HG03575 (cell line): Measurements from ENCODE around the gene WWP2.
"Not testable (repeated sequence)": the region's sequence is repeated elsewhere in the genome, so short reads cannot be mapped to it uniquely, and the experiment has no call there.

ENCODE experiments used
- ATAC-seq: cut with Tn5 transposase; IDR thresholded peaks from one replicate; pipeline ENCODE4 v1.9.1; 2021; ENCODE audit not compliant: unreplicated experiment, insufficient number of reproducible peaks, low FRiP score; ENCODE audit errors: extremely low read depth

The WWP2 gene

DNA sequence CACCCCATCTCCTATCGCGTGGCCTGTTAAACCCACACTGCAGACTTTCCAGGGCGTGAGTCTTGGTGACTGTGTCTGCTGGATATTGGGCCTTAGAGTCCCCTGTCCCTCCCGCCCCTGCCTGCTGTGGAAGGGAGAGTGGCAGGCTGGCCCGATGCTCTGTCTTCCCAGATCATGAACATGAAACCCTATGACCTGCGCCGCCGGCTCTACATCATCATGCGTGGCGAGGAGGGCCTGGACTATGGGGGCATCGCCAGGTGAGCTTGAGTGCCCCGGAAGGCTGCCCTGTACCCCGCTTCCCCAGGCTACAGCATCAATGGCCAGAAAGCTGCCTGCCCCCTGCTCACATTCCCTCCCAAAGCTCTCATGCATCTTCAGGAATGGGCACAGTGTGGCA is 169.5 kb downstream of the WWP2 start:
- no peak for ATAC-seq

DNA sequence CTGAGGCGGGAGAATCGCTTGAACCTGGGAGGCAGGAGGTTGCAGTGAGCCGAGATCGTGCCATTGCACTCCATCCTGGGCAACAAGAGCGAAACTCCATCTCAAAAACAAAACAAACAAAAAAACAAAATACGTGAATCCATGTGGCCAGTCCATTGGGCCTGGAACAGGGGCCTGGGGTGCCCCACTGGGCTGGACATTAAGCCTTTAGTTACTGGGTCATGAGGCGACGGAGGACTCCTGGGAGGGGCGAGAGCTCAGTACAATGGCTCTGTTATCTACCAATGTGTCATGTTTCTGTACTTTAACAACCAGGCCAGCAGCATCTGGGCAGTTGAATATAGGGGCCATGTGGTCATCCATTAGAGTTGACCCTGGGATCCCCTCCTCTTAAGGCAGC is 170.1 kb downstream of the WWP2 start:
- ATAC-seq = no peak

DNA sequence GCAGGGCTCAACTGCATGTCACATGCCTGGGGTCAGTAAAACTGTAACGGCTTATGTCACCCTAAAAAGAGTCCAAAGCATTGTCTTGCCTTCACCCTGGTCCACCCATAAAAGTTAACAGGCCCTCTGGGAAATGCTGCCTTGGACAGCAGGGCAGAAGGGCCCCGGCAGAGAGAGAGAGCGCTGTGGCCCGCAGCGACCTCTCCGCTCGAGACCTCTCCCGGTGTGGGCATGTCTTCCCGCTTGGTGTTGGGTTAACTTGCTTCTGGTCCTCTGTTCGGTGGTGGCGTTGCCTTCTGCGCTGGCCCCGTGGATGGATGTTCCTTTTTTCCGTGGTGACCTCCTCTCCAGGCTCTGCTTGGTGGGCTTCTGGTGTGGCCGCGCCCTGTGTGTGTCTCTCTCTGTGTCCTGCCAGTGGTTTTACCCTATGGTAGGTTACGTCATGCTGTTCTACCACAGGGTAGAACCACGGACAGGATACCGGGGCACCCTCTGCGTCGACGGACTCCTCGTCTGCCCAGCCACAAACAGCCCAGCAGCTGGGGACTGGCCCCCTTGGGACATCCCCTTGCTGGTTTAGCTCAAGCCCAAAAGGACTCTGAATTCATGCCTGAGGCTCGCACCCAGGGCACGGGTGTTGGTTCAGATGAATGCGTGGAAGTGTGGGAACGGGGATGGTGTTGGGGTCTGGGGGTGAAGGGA is 170.7 kb downstream of the WWP2 start:
- ATAC-seq = no peak

DNA sequence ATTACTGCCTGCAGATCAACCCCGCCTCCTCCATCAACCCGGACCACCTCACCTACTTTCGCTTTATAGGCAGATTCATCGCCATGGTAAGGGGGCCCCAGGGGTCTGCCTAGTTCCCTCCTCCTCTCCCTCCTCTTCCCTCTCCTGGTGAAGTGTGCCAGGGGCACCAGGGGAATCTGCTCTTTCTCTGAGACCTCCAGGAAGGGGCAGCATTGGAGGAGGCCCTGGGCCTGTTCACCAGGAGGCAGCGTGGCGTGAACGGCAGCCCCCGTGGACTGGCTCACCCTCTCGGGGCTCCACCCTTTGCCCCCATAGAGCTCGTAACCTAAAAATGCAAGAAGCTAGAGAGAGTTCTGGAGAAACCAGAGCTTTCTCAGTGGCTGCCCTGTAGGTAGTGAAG is 171.9 kb downstream of the WWP2 start:
- no peak for ATAC-seq

DNA sequence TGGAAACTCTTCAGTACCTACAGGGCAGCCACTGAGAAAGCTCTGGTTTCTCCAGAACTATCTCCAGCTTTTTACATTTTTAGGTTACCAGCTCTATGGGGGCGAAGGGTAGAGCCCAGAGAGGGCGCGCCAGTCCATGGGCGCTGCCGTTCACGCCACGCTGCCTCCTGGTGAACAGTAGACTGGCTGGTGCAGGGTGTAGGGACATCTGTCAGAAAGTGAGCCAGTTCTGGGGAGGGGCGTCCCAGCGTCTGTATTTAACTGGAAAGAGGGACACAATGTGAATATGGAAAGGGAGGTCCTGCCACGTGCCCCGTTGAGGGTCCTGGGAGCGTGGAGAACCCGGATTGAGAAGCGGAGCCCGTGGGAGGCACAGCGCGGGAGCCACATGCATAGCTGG is 172.6 kb downstream of the WWP2 start:
- ATAC-seq = no peak

DNA sequence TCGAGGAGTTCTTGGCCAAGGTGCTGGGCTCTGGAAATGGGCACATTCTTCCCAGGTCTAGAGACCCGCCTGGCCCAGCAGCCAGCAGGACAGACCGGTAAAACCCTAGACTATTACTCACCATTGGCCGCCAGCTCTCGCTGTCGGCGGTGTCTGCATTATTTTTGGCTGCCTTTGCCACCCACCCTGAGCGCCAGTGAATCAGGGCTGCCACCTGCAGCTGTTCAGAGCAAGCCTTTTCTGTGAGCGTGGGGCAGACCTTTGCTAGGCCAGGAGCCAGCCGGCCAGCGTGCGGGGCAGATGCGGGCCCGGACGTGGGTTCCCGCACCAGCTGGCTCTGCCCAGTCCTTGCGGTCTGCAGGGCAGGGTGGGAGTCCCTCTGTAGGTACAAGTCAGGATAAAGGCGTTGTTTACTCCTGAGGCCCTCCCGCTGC is 173.2 kb downstream of the WWP2 start:
- ATAC-seq = no peak

DNA sequence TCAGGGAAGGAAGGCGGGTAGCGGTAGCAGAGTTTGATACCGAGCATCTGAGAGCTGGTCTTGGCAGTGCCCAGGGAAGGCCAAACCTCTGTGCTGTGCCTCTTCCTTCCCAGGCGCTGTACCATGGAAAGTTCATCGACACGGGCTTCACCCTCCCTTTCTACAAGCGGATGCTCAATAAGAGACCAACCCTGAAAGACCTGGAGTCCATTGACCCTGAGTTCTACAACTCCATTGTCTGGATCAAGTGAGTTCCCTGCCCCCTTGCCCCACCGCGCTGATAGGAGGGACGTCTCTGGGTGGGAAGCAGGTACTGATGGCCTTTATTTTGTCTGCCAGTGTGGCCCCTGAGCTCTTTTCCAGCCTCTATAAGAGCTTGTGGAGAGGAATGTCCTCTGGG is 173.6 kb downstream of the WWP2 start:
- no peak for ATAC-seq

DNA sequence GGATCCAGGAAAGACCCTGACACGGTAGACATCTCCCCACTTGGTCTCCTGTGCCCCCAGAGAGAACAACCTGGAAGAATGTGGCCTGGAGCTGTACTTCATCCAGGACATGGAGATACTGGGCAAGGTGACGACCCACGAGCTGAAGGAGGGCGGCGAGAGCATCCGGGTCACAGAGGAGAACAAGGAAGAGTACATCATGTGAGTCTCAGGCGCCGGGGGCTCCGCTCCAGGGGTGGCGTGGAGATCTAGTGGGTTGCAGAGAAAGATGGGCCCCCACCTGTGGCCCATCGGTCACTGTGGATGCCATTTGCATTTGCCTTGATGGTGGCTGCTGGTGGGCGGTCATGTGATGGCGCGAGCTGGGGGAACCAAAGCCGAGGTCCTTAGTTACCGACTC is 174.1 kb downstream of the WWP2 start:
- no peak for ATAC-seq

DNA sequence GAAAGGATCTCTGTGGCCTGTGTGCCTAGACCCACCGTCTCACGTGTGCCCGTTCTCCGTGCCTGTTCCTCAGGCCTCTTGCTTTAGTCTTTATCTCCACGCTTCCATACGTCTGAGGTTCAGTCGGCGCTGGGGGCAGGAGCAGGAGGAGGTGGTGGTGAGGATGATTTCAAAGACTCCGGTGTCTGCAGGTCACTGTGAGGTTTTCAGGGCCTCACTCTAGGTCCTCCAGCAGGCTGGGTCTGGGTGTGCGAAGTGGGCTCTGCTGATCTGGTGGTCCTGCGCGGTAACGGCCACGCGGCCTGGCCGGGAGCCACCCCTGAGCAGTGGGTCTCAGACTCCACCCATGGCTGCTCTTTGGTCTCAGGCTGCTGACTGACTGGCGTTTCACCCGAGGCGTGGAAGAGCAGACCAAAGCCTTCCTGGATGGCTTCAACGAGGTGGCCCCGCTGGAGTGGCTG is 174.6 kb downstream of the WWP2 start:
- ATAC-seq = no peak

DNA sequence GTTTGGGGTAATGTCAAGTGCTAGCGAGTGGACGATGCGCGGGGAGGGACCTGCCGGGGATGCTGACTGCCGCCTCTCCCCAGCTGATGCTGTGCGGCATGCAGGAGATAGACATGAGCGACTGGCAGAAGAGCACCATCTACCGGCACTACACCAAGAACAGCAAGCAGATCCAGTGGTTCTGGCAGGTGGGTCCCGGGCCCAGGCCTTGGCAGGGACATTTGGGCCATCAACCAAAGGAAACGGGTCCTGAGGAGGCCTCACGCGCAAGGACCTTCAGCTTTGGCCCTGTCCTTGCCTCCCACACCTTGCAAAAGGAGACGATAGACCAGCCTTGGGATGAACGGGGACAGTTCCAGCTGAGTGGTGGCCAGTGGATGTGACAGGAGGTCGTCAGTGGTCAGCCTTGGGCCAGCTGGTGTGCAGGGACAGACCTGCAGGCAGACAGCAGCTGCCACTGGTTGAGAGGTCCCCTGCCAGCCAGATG is 175.4 kb downstream of the WWP2 start:
- no peak for ATAC-seq

DNA sequence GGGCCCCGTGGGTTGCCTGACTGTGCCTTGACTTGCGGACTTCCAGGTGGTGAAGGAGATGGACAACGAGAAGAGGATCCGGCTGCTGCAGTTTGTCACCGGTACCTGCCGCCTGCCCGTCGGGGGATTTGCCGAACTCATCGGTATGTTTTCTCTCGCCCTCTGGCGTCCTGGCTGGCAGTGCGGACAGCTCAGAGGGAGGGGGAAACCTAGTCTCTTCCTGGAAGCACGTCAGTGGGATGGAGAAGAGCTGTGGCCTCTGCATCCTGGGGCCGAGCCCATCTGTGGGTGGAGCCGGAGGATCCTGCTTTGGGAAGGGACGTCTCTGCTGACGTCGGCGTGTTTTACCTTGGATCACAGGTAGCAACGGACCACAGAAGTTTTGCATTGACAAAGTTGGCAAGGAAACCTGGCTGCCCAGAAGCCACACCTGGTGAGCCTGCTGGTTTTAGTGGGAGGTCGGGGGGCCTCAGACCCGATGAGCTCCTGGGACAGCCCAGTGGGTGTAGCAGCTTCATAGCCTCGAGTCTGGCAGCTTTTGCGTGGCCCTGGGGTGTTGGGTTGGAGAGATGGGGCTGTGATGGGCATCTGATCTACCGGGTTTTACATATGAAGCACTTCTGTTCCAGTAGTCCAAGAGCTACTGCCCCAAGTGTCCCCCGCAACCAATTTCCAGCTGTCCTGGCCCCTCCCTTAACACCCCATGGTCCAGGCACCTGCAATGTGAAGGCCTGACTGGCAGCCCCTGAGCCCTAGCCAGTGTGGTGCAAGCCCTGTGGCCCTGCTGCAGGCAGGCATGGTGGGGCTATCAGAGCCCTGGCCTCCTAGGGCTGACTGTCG is 177.1 kb downstream of the WWP2 start:
- no peak for ATAC-seq

DNA sequence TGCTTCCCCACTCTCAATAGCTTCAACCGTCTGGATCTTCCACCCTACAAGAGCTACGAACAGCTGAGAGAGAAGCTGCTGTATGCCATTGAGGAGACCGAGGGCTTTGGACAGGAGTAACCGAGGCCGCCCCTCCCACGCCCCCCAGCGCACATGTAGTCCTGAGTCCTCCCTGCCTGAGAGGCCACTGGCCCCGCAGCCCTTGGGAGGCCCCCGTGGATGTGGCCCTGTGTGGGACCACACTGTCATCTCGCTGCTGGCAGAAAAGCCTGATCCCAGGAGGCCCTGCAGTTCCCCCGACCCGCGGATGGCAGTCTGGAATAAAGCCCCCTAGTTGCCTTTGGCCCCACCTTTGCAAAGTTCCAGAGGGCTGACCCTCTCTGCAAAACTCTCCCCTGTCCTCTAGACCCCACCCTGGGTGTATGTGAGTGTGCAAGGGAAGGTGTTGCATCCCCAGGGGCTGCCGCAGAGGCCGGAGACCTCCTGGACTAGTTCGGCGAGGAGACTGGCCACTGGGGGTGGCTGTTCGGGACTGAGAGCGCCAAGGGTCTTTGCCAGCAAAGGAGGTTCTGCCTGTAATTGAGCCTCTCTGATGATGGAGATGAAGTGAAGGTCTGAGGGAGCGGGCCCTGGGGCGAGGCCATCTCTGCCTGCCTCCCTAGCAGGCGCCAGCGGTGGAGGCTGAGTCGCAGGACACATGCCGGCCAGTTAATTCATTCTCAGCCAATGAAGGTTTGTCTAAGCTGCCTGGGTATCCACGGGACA is 177.9 kb downstream of the WWP2 start:
- ATAC-seq = no peak

DNA sequence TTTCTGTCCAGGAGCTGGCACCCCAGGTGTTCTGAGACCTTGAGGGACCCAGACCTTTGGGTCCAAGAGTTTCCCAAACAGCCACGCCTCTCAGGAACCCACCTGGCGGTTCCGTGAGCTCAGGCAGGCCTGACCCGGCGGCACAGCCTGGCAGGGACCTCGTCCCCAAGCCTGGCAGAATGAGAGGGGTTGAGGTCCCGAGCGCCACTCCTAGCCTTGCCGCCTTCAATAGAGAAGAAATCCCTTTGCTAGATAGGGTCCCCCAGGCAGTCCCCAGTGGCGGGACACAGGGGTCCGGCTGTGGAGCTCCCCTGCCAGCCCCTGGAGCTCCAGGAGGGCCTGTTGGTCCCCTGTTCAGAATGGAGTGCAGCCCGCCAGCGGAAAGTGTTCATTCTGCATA is 178.5 kb downstream of the WWP2 start:
- no peak for ATAC-seq

DNA sequence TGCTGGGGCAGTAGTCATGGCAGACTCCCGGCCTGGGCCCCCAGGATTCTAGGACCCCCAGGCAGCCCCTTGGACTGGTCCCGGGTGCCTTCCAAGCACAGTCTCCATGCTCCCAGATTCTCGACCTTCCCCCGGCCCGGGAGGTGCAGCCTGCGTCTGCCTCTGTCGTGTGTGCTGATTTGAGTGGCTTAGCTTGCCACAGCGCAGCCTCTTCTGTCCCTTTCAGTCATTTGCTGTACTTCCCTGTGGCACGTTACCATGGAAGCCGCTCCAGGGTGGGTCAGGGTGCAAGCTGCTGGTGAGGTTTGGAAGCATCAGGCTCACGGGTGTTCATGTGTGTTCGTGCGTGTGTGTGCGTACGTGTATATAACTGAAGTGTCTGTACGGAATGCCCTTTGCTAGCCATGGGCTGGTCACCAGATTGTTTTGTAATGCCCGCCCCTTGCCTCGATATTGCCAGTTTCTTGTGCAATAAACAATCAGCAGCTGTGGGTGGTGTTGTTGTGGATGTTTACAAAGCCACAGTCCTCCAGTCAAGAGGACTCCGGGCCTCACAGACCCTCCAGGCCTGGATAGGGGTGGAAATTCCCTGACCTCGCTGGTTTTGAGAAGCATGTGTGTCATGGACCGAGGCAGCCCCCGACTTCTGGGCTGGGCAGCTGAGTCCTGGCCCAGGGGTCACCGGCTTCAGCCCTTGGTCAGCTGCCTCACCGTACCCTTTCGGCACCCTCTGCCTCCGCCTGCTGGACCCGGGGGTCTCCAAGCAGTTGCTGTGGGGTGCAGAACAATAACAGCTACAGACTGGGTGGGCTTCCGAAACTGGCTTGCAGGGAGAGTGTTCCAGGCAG is 179.3 kb downstream of the WWP2 start:
- no peak for ATAC-seq

DNA sequence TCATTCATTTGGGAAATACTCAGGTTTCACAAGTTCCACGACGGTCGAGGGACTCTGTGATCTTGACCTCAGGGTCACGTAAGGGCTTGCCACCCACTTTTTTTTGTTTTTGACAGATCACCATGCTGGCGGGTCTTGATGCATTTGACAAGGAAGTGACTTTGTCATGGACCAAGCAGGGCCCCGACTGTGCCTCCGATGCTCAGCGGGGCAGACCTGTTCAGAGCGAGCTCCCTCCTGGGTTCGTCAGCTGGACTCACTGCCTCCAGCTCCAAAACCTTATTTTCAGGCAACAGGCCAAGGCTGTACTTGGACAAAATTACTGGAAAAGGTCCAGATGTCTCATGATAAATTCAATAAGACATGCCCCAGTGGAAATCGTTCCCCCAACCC is 180.0 kb downstream of the WWP2 start:
- ATAC-seq = no peak

DNA sequence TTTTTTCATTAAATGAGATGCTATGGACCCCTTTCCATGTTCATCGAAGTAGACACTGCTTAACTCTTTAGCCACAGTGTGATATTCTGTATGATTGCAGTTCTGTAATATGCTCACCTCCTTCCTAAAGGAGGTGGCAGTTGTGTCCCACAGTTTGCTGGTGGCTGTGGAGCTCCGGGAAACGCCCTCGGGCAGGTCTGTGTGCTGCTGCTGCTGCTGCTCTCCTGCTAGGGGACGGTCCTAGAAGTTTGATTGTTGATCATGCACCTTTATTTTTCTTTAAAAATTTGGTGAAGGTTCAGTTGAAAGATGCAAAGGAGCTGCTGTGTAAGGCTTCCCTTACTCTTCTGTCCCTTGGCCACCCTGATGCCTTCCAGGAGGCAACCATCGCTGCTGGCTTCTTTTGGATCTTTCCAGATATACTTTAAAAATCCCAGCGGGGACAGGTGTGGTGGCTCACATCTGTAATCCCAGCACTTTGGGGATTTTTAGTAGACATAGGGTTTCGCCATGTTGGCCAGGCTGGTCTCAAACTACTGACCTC is 180.6 kb downstream of the WWP2 start:
- ATAC-seq = no peak

DNA sequence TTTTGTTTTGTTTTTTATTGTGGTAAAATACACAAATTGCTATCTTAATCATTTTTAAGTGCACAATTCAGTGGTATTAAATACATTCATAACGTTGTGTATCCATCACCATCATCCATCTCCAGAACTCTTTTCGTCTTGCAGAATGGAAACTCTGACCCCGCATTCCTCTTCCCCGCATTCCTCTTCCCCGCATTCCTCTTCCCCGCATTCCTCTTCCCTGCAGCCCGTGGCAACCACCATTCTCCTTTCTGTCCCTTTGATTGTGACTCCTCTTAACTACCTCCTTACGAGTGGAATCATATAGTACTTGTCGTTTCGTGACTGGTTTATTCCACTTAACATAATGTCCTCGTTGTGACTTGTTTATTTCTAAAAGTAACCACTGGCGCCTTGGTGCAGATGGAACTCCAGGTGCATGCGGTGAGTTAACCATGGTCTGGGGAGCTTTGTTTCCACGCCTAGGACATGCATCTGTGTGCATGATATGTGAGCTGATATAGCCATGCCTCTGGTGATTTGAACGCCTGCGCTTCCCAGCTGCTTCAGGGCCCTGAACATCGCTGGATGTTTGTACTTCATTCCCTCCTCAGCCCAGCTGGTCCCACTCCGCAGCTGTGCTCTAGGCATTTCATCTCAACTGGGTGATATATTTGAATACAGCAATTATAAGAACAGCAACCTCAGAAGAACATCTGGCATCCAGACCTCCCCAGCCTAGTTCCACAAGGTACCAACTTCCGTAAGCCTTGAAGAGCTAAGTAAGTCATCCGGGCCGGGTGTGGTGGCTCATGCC is 181.3 kb downstream of the WWP2 start:
- not testable (repeated sequence) for ATAC-seq

DNA sequence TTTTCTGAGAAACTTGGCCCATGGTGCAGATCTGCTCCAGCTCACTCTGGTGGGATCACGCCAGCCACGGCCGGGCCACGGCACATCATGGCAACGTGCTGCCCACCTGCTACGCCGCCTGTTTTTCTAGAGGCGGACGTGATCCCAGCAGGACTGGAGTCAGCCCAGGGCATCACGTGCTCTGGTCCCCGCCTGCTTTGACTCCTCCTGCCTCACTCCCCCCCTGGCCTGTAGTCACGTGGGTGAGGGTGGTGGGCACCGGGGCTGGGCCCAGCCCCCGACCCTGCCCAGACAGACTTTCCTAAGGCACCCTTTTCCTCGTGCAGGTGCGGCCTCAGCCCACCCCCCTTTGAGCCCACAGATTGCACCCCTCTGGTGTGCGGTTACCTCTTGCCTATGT is 188.3 kb downstream of the WWP2 start:
- ATAC-seq = not testable (repeated sequence)
